NCI-H82 treated with DMSO at 0.1 percent for 48 hours (cell line): ENCODE measurements around the gene GFPT1.
A peak's percentile ranks its signal among the peaks of the same experiment; 100 is the strongest.
"Not testable (repeated sequence)": the region's sequence is repeated elsewhere in the genome, so short reads cannot be mapped to it uniquely, and the experiment has no call there.

Experiments
- DNase-seq: peaks from one replicate; lab custom pipeline; 2025; ENCODE audit not compliant: unreplicated experiment; lab: John Stamatoyannopoulos, UW

GFPT1 gene

DNA sequence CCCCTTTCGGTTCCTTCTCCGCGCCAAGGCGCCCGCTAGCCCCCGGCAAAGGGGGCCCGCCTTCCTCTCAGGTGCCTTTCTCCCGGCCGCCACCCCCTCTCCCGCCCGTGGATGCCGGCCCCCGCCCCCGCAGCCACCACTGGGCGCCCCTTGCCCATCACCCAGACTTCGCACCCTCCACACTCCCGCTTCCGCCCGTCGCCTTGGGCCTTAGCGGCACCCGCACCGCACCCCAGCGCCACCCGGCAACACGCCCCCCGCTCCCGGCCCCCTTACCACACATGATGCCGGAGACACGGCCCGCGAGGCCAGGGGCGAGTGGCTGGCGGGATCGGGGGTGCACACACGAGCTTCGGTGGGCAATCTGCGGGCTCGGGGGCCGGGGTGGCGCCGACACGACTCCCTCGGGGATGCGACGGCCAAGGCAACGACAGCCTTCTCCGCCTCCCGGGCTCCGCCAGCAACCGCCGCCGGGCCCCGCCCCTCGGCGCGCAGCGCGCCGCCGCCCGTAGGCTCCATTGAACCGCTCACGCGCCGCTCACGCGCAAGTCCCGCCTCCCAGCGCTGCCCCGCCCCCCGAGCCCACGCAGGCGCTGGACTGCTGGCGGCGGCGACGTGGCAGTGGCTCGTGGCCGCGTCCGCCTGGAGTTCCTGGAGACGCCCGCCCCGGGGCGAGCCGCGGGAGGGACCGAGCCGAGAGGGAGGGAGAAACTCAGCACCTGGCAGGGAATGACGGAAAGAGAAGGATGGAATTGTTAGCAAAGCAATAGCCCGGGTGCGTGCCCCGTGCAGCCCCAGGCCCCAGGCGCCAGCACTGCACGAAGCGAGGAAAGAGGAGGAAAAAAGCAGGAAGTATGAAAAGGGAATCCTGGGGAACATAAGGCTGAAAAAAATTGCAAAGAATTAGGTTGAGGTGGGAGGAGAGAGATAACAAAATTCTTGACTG lies at the start of gene GFPT1:
Gene GFPT1 (minus strand): TSS at position 439 of the 946 bp plus-strand sequence. CDS start 156 bp downstream, at position 283.
- DNase-seq: peak; percentile 71

DNA sequence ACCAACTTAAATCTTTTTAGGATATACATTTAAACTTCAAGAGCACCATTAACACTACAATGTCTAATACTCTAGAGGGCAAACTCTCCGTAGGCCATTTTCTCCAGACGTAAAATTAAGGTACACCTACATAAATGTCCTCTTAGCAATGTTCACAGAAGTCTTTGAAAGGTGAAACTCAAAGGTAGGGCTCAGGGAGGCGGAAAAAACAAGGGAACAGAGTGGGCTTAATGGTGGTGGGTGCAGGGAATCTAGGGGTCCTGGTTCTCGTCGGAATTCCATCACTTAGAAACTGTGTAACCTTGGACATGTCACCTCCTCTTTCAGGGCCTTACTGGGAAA lies 49.5 kb upstream of the GFPT1 start:
- DNase-seq: no peak

DNA sequence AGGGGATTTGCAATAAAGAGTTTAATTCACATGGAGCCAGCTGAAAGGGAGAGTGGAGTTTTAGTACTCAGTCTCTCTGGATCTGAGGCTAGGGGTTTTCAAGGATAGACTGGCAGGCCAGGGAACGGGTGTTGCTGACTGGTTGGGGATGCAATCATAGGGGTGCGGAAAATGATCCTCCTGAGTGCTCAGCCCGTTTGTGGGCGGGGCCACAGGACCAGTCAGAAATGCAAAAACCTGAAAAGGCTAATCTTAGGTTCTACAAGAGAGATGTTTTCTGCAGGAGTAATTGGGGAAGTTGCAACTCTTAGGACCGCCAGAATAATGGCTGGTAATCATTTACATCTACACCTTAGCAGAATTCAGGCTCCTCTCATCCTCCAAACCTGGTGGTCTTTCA lies 47.7 kb upstream of the GFPT1 start:
- no peak for DNase-seq

DNA sequence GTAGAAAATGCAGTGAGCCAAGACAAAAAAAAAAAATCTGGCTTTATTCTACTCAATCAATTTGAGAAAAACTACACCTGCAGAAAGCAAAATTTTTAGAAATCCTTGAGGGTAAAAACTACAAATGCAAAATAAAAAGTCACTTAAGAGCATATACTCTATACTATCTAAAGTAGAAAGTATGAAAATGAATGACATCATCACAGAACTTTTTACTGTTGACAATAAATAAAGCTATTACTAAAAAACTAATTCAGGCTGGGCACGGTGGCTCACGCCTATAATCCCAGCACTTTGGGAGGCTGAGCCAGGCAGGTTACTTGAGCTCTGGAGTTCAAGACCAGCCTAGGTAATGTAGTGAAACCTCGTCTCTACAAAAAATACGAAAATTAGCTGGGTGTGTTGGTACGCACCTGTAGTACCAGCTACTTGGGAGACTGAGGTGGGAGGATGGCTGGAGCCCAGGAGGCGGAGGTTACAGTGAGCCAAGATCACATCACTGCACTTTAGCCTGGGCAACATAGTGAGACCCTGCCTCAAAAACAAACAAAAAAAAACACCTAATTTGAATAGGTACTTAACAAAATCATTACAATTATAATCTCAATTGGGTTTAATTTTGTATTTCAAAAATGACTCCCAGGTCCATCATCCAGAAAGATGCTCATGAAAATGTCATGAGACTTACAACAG lies 42.6 kb upstream of the GFPT1 start:
- no peak for DNase-seq

DNA sequence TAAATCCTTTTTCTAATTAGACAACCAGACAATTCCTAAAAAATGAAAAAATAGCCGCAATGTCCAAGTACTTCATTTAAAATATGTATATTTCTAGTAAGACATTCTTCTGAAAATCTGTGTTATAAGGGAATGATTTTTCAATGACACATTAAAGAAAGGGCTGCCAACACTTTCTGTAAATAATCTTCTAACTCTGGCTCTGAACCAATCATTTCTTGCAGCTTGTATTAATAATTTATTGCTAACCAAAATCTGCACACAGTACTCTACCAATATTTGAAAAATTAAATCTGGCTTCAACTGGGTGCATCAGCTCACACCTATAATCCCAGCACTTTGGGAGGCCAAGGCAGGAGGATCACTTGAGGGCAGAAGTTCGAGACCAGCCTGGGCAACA lies 42.0 kb upstream of the GFPT1 start:
- no peak for DNase-seq

DNA sequence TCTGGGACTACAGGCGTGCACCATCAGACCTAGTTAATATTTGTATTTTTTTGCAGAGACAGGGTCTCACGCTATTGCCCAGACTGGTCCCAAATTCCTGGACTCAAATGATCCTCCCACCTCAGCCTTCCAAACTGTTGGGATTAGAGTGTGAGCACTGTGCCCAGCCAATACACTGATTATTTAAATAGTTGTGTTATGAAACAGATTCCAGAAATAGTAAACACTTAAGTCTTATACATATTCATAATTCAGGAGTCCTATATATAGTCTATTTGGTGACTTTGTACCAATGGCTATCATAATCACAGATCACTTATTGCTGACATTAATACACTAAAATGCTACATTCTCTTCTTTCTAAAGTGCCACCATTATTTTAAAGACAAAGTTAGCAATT lies 37.4 kb upstream of the GFPT1 start:
- DNase-seq: no peak

DNA sequence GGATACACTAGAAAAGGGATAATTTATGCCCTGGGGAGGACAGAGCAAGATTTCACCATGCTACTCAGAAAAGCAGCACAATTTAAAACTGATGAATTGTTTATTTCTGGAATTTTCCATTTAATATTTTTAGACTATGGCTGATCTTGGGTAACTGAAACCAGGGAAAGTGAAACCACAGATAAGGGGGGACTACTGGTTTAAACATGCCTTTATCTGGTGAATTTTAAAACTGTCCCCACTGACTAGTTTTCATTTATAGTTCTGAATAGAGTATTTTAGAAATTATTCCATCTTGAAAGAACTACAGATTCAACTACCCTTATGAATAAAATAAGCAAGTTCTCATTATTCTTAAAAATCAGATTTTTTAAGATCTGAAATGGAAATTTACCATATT lies 35.2 kb upstream of the GFPT1 start:
- no peak for DNase-seq

DNA sequence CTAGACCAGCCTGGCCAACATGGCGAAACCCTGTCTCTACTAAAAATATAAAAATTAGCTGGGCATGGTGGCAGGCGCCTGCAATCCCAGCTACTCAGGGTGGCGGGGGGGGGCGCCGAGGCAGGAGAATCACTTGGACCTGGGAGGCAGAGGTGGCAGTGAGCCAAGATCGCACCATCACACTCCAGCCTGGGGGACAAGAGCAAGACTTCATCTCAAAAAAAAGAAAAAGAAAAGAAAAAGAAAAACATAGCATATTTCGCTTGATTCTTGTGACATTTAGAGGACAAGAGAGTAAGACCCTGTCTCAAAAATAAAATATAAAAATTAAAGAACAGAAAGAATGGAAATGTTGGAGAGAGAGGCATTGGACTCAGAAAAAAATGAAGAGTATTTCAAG lies 32.1 kb upstream of the GFPT1 start:
- DNase-seq: not testable (repeated sequence)

DNA sequence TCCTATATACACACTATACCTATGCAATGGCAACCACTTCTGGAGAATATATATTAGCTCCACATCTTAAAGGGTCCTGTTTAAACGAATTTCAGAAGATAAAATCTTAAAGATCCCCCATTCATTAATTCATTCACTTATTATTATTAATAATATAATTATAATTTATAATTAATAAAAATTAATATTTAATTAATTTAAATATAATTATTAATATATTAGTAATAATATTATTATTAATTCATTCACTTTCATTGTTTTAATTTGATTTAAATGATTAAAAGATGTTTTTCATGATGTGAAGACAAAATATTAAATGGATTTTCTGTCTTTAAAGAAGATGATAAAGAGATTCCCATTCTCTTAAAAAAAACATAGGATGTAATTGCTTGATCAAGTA lies 29.1 kb upstream of the GFPT1 start:
- DNase-seq: no peak

DNA sequence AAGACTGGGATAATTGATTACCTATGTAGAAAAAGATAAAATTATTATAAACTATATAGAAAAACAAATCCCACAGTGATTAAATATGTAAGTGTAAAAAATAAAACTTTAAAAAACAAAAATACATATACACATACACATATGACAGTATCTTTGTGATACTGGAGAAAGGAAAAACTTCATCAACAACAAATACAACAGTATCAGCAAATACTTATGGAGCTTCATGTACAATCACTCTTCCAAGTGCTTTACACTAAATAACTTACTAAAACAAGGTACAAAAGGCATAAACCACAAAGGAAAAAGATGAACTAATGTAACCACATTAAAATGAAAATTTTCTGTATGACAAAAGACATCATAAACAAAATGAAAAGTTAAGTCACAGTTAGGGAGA lies 24.1 kb upstream of the GFPT1 start:
- DNase-seq: no peak

DNA sequence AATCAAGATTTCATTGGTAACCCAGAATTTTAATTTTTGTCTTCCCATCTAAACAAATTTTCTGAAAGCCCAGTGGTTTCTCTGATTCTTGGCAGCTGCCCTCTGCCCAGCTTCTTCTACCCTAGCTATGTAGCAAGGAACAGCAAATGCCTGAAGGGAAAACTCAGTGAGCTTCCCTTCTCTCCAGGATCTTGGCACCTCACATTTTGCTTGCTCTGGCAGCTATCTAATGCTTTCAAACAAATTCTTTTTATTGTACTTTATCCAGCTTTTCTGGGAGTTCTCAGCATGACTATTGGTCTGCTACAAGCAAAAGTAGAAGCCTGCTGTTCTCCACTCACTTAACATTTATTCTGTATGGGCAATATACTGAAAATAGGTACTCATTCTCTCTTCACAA lies 18.3 kb upstream of the GFPT1 start:
- no peak for DNase-seq

DNA sequence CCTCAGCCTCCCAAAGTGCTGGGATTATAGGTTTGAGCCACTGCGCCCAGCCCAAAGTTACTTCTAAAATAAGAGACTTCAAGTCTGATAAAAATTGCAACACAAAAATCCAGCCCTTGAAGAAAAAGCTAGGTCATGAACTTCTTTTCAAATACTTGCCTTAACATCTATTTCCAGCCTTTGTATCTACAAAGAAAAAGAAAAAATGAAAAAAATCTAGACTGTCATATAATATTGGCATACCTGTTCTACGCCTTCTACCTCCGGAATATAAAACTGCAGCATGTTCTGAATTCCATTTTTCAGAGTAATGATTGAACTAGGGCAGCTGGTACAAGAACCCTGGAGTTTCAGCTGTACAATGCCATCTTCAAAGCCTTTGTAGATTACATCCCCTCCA lies 13.1 kb upstream of the GFPT1 start:
- DNase-seq: no peak

DNA sequence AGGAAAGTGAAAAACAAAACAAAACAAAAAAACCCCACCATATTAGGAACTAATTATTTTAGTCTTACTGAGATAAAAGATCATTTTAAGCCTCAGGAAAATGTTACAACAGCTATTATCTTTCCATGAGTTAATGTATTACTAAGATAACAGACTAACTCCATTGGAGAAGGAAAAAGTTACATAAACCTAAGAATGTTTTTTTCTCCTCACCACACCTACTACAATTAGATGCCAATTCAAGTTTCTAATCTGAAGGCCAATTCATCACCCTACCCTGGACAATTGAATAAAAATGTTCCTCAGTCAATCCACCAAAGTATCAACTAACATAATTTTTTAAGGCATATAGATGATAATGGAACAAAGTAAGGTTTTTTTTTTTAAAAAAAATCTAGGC lies 10.2 kb upstream of the GFPT1 start:
- DNase-seq: no peak

DNA sequence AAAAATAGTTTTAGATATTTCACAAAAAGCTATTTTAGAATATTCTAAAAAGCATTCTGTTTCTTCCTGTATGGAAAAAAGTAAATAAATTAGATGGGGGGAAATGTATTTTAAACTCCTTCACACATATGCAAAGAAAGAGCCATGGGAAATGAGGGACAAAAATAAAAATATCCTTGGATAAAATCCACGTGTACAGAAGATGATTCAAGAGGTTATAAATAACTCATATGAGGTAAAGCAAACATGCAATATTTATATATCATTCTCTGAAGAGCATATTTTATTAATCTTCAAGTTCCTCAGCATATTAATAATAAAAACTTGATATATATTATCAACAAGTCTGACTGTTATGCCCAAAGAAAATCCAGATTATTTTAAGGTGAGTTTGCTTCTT lies 8.8 kb upstream of the GFPT1 start:
- DNase-seq: no peak

DNA sequence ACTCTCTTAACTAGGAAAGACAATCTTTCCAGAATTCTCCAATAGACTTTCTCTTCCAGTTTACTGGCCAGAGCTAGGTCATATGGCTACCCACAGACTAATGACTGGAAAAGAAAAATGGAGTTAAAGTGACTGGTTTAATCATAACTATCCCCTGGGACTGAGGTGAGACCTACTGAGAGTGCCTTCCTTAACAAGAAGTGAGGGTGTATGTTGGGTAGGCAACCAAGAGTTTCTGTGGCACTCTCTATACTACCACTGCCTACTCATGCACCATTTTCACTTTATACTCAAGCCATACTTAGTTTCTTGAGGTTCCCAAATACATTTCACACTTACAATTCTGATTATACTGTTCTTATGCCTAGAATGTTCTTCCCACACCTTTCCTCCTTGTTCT lies 6.9 kb upstream of the GFPT1 start:
- no peak for DNase-seq

DNA sequence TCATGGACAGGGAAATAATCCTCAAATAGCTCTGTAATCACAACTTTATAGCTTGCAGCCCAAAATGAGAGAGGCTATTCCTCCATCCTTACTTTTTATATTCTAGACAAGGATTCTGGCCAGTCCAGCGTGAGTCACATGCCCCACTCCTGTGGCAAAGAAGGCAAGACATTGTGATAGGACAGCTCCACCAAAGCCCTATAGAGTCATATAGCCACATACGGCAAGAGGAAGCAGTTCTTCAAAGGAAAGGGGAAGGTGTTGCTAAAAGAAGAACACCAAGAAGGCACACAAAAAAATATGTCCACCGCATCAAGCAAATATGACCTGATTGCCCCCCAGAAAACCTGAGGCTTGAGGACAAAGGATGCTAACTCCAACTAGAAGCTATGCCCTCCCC lies 3.4 kb upstream of the GFPT1 start:
- DNase-seq: no peak

DNA sequence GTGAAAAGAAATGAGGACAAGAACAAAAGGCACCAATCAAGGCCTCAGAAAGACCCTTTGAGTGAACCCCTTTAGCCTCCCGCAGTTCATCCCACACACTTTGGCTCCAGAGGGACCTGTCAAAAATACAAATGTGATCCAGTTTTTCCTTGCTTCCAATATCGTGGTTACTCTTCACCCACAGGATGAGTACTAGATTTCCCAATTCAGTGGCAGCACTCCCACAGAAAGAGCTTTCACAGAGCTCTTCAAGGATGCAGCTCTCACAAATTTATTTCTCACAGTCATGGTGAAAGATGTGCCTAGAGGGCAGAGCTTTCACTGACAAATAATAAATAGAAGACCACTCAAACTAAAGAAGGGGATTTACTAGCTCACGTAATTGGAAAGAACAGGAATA lies 3.0 kb upstream of the GFPT1 start:
- no peak for DNase-seq

DNA sequence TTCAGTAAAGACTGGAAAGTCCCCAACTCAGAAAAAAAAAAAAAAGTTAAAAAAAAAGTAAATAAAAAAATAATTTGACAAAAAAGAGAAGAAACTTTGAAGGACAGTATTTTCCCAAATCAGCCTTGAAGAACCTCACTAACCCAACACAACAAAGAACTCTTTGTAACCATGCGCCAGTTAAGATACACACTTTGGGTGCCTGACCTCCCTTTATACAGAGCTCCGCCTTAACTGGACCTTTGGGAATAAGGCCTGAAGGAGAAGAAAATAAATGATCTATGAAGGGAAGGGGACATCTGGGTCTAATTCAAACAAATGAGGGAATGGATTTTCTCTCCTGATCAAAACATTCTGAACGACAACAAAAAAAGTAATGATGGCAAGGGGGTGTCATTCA lies 2.2 kb upstream of the GFPT1 start:
- no peak for DNase-seq

DNA sequence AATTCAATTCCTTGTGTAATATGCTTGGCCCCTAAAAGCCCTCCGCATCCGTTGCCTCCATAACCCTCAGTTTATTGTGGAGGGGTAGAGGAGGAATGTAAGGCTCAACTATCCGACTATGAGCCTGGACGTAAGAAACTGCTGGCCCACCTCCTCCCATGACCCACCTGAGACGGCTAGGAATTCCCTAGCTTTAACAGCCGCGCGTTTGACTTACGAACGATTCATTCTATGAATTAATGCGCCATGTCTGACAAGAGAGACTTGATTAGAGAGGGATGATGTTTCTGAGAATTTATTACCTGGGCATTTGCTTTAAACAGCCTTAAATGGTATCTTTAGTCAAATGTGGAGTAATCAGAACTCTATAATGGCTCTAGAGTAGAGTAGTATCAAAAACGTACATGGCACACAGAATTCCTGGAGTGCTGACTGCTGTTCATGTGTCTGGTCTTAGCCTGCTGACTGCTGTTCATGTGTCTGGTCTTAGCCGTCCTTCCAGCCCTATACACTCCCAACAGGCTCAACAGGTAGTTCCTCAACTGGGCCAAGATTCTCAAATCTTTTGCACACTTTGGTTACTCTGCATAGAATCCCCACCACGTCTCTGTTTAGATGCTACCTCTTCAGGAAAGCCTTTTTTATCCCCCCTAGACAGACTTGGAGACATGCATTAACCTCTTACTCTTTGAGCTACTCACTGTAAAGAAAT lies 899 bp upstream of the GFPT1 start:
- DNase-seq: no peak

DNA sequence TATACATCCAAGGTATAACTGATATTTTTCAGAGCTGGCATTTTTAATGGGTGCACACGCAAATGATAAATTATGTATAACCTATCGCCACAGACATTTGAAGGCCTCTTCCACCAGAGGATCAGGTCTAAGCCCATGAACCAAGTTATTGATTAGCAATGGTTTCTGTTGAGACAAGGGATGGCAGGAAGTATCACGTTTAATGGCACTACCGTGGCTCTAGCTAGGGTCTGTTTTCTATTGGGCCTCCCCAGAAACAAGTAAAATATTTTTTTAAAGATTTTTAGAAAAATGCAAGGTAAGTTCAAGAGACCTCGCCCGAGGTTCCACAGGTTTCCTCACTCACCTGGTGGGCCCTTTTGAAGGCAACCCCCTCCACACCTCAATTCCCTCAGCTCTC lies 667 bp downstream of the GFPT1 start:
- no peak for DNase-seq

DNA sequence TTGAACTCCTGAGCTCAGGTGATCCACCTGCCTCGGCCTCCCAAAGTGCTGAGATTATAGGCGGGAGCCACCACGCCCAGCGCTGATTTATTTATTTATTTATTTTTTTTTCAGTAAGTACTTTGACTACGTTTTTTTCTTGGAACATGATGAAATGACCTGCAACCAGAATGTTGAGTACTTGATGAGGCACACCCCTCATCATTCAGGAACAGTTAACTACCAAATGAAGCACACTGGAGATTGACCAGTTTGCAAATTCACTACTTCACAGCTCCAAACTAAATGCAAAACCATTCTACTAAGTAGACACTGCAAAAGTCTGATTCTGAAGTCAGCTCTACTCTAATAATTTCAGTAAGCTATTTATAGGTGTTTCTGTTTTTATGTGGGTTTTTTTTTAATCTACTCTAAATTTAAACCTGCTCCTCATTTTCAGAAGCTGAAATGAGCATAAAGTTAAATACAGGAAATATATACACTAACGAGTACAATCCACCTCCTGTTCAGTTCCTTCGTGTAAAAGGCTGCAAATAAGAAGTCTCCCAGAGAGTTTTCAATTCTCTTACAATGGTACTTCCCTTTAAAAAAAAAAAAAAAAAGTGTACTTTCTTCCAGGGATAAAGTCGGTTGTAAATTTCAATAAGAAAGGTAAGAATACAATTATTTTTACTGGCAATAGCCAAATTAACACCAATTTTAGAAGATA lies 1.4 kb downstream of the GFPT1 start:
- no peak for DNase-seq
